Mucosa of descending colon (tissue), 3 donors: ENCODE results near the gene HMGCS1. TPM values are rescaled to one million over a fixed set of nuclear protein-coding genes. Genes with fewer than 3 reads are reported as not detected.
A peak's percentile ranks its signal among the peaks of the same experiment; 100 is the strongest.
"Not testable (repeated sequence)": the region's sequence is repeated elsewhere in the genome, so short reads cannot be mapped to it uniquely, and the experiment has no call there.

Experiments used
- ATAC-seq: fragments of 200-7000 bp; cut with Tn5 transposase; one replicate; pipeline ENCODE4 v1.9.1; 2020; ENCODE audit warnings: mild to moderate bottlenecking, moderate library complexity
- DNase-seq, 3 donors: peaks; one replicate each; pipeline ENCODE4 v3.0.0-alpha.2; 2020
- H3K36me3 ChIP-seq: fragments of 200-600 bp; one replicate; pipeline ENCODE4 v1.8.0; 2021; ENCODE audit warnings: low read depth, mild to moderate bottlenecking
- H3K4me1 ChIP-seq: fragments of 200-600 bp; one replicate; pipeline ENCODE4 v1.8.0; 2021; ENCODE audit warnings: low read depth, mild to moderate bottlenecking
- H3K4me3 ChIP-seq: fragments of 200-600 bp; one replicate; pipeline ENCODE4 v1.8.0; 2021; ENCODE audit warnings: mild to moderate bottlenecking
- H3K9me3 ChIP-seq: fragments of 200-600 bp; one replicate; pipeline ENCODE4 v1.8.0; 2021; ENCODE audit warnings: mild to moderate bottlenecking
- CTCF ChIP-seq: fragments of 200-600 bp; IDR thresholded peaks from one replicate; pipeline ENCODE4 v1.8.0; 2022; ENCODE audit warnings: antibody characterized with exemption, mild to moderate bottlenecking
- intact Hi-C, 2 donors: fragments of 100-400 bp; cut with DNase I in 1 of 2; cut with micrococcal nuclease in 1 of 2; formaldehyde crosslinking; loops; one replicate each; pipeline versions ENCODE4 v1.11.0 to v1.11.1; 2022; cut with DNase I, micrococcal nuclease
- total RNA-seq, 3 donors: library from RNA; stranded (reverse); fragmentation: NEBNext Ultra II Directional in 2 of 3; extraction: Animal tissue kit (Norgen Biotek cat#: 25700) in 2 of 3; gene quantifications; one replicate each; pipeline versions ENCODE4 v1.2.1 to v1.2.4, GENCODE V29; 2021 to 2023
- donor health status: DM: no; HTN: no; CAD: no; lungs with moderate emphysema.
- donor health status: DM: no; HTN: no; CAD: no.
- donor health status: DM: no; HTN: yes; CAD: no.

The HMGCS1 gene
- total RNA-seq, 3 donors from 2014 or later = 69.6 to 176 (median 151) TPM

DNA sequence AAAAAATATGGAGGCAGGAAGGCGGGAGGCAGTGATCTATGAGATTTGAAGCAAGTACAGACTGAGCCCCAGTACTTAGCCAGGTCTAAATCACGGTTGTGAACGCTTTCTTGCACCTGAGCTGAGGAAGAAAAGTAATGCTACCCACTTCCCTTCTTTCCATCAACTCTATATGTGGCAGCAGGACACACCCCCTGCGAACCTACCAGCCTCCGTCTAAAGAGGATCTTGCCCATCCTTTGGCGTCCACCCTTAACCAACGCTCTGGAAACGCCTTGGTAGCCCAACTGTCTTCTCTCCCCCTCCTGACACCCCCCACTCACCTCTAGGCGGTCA, 545 bp downstream of the HMGCS1 start:
- H3K4me3 ChIP-seq = peak overlapping the region; percentile 64
- peaks cover 4% of the 10 kb centered on the region for H3K36me3 ChIP-seq
- H3K9me3 ChIP-seq = no peaks in the 10 kb centered on the region
- peaks cover 17% of the 10 kb centered on the region for H3K4me1 ChIP-seq
- ATAC-seq (peak; percentile 35), DNase-seq (peak in 1 of 3 donors; percentile 59)
- intact Hi-C loops = loop anchor here in 1 of 2 donors (10.0 kb wide), 1 partner anchor 188 kb away; the partner anchor contains the start of gene ZNF131
- no peak for TF ChIP-seq CTCF

DNA sequence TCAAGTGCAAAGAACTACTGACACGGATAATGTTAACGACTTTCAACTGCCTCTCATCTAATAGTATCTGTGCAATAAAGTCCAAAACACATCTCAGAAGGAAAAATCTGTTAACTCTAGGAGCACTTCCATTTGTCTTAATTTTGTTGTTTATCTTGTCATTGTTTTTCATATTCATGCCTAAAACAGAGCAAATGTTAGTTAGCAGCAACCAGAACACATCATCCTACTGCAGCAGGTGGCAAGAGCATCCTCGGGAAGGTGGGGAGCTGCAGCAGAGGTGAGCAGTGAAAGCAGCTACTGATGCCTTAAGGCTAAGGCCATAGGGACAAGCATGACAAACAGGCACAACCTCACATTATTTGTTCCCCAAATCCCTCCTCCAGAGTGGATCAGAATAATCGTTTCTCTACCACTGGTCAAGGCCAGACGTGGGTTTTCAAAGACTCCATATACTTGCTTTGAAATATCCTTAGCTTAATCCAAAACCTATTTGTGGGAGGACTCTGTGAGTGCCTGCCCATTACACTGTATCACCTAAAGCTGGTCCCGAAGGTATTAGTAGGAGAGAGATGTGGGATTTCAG, 1.0 kb downstream of the HMGCS1 start:
- Histone ChIP-seq H3K4me3 (peak overlapping the region; percentile 64), H3K4me1 (peaks cover 17% of the 10 kb centered on the region), H3K36me3 (peaks cover 4% of the 10 kb centered on the region), H3K9me3 (no peaks in the 10 kb centered on the region)
- intact Hi-C loops = loop anchor here in 1 of 2 donors (10.0 kb wide), 1 partner anchor 187 kb away; the partner anchor contains the start of gene ZNF131
- no peak for TF ChIP-seq CTCF
- no peak for ATAC-seq
- no peak for DNase-seq

DNA sequence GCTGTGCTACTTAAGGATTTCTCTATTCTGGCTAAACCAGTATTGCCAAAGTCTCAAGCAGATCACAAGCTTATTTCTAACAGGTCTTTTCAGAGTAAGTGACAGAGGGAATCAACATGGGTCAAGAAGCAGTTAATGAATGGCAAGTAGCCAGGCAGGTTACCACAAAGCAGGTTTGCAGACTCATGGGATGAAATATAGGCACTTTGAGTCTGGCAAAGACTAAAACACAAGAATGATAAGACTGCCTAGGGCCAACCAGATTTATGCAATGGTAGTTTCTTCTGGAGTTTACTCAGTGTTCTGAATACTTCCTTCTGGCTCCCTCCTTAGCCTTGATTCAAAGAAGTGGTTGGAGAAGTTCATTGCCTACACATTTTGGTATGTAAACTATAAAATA, 3.6 kb downstream of the HMGCS1 start:
- ATAC-seq (no peak), DNase-seq (no peak)
- peaks cover 4% of the 10 kb centered on the region for H3K36me3 ChIP-seq
- intact Hi-C loops = loop anchor here in 1 of 2 donors (10.0 kb wide), 1 partner anchor 185 kb away; the partner anchor contains the start of gene ZNF131
- no peak for TF ChIP-seq CTCF
- no peaks in the 10 kb centered on the region for H3K9me3 ChIP-seq
- H3K4me1 ChIP-seq = peaks cover 20% of the 10 kb centered on the region
- no peak overlapping the region for H3K4me3 ChIP-seq

- Histone ChIP-seq H3K4me1 (peaks cover 18% of the 10 kb centered on the region), H3K4me3 (no peak overlapping the region), H3K36me3 (peaks cover 4% of the 10 kb centered on the region), H3K9me3 (no peaks in the 10 kb centered on the region)
- DNase-seq (no peak), ATAC-seq (no peak)
- intact Hi-C loops = no loop called here
- no peak for TF ChIP-seq CTCF
Observed at GRCh38 chr5:43309122-43309521, 4.1 kb downstream of the HMGCS1 start.

DNA sequence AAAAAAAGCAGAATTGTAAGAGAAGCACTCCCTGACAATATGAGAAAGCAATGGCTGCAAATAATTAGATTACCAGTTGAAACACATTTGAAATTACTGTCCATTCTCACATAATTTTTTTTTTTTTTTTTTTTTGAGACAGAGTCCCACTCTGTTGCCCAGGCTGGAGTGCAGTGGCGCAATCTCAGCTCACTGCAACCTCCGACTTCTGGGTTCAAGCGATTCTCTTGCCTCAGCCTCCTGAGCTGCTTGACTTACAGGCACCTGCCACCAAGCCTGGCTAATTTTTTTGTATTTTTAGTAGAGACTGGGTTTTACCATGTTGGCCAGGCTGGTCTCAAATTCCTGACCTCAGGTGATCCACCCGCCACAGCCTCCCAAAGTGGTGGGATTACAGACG, 6.3 kb downstream of the HMGCS1 start:
- H3K4me1 ChIP-seq, H3K4me3 ChIP-seq, H3K36me3 ChIP-seq, intact Hi-C loops, ATAC-seq, H3K9me3 ChIP-seq, DNase-seq: not testable (repeated sequence)

DNA sequence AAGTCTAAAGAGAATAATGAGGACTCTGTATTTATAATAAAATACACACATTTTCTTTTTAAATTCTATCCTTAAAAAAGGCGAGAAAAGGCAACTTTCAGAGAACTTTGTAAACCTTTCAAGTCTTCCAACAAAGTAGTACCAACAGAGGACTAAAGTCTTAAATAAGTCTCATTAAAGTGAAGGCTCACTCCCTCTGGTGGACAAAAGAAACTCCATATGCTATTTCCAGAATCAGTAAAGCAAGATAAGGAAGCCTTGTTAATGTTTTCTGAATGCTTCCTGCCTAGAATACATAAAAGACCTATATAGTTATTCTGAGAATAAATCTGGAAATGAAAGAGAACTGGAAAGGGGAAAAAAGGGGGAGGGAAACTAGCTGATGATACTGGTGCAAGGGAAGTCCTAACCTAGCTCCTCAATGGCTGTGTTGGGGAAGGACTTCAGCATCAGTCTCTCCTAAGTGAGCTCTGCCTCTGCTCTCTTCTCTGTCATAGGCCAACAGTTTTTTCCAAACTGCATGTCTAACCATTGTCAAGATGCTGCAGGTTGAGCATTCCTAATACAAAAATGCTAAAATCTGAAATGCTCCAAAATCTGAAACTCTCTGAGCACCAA, 7.2 kb downstream of the HMGCS1 start:
- intact Hi-C loops = no loop called here
- DNase-seq (peak in 1 of 3 donors; percentile 60), ATAC-seq (peak; percentile 72)
- Histone ChIP-seq H3K36me3 (no peaks in the 10 kb centered on the region), H3K4me1 (peaks cover 3% of the 10 kb centered on the region), H3K4me3 (no peak overlapping the region), H3K9me3 (no peaks in the 10 kb centered on the region)
- TF ChIP-seq CTCF = no peak
